ENCODE results near the gene SEPTIN12.

GRCh38 chr16:4747906-4748681 is 40.1 kb downstream of the SEPTIN12 start:
- TF ChIP-seq CTCF (IDR thresholded peaks at IDR 0.05) (no peak), POLR2AphosphoS5 (IDR thresholded peaks at IDR 0.05) (no peak)
